ENCODE measurements around the gene CNN2.

DNA sequence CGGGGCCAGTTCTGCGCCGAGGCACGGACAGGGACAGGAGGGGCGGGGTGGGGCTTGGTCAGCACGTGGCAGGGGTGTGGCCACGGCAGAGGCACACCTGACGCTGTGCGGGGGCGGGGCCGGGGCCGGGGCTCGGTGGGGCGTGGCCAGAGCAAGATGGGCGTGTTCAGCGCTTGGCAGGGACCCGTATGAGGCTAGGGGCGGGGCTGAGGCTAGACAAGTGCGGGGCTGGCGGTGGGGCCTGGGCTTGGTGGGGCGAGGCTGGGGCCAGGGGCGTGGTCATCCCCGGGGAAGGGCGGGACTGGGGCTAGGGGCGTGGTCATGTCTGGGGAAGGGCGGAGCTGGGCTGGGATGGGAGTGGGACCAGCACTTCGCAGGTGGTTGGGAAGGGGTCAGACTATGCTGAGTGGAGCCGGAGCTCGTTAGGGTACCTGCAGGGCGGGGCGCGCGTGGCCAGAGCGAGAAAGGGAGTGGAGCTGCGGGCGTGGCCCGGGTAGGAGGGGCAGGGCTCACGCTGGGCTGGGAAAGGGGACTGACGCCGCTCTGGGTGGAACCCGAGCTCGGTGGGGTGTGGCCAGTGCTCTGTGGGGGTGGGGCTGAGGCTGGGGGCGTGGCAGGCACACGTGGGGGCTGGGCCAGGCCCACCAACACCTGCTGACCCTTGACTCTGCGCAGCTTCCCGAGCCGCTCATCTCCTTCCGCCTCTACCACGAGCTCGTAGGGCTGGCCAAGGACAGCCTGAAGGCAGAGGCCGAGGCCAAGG, 55.9 kb downstream of the CNN2 start:
- TF ChIP-seq, protein P1, sequence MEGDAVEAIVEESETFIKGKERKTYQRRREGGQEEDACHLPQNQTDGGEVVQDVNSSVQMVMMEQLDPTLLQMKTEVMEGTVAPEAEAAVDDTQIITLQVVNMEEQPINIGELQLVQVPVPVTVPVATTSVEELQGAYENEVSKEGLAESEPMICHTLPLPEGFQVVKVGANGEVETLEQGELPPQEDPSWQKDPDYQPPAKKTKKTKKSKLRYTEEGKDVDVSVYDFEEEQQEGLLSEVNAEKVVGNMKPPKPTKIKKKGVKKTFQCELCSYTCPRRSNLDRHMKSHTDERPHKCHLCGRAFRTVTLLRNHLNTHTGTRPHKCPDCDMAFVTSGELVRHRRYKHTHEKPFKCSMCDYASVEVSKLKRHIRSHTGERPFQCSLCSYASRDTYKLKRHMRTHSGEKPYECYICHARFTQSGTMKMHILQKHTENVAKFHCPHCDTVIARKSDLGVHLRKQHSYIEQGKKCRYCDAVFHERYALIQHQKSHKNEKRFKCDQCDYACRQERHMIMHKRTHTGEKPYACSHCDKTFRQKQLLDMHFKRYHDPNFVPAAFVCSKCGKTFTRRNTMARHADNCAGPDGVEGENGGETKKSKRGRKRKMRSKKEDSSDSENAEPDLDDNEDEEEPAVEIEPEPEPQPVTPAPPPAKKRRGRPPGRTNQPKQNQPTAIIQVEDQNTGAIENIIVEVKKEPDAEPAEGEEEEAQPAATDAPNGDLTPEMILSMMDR (IDR thresholded peaks at IDR 0.05; ENCODE audit: low read length), result no peak
- TF ChIP-seq EZH2 (optimal IDR thresholded peaks at IDR 0.05; ENCODE audit: low read depth, low read length), result no peak

Measured in MM.1S (cell line).